ENCODE results near the gene BTF3. TPM values are rescaled to one million over a fixed set of nuclear protein-coding genes. Genes with fewer than 3 reads are reported as not detected.
"Not testable (repeated sequence)": the region's sequence is repeated elsewhere in the genome, so short reads cannot be mapped to it uniquely, and the experiment has no call there.

BTF3 gene
- total RNA-seq, 2 donors from 2014 or later: 147 to 346 TPM

DNA sequence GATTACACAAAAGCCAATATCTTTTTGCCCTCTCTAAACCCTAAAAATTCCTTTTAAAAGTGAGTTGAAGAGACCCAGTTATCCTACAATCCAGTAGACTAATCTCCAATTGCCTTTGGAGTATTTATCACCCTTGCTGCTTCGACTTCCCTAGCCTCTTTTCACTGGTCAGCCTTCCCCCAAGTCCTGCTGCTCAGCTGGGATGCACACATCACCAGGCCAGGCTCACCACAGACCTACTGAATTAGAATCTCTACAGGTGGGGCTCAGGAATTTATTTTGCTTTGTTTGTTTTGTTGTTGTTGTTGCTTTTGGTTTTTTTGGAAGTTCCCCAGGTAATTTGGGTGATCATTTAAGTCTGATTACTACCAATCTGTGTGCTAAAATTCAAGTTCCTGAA, 38.1 kb upstream of the BTF3 start:
- no peaks in the 10 kb centered on the region for H3K36me3 ChIP-seq (replicated peaks in 1 of 2; ENCODE audit: insufficient read depth in 1 of 2, low read depth in 2 of 2)
- DNase-seq: no peak
- H3K27me3 ChIP-seq: no peaks in the 10 kb centered on the region
- intact Hi-C loops (cut with DNase I): no loop called here
- no peak overlapping the region for H3K27ac ChIP-seq
- TF ChIP-seq, protein P1, sequence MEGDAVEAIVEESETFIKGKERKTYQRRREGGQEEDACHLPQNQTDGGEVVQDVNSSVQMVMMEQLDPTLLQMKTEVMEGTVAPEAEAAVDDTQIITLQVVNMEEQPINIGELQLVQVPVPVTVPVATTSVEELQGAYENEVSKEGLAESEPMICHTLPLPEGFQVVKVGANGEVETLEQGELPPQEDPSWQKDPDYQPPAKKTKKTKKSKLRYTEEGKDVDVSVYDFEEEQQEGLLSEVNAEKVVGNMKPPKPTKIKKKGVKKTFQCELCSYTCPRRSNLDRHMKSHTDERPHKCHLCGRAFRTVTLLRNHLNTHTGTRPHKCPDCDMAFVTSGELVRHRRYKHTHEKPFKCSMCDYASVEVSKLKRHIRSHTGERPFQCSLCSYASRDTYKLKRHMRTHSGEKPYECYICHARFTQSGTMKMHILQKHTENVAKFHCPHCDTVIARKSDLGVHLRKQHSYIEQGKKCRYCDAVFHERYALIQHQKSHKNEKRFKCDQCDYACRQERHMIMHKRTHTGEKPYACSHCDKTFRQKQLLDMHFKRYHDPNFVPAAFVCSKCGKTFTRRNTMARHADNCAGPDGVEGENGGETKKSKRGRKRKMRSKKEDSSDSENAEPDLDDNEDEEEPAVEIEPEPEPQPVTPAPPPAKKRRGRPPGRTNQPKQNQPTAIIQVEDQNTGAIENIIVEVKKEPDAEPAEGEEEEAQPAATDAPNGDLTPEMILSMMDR (IDR thresholded peaks at IDR 0.05): no peak
- no peaks in the 10 kb centered on the region for H3K9me3 ChIP-seq
- H3K4me3 ChIP-seq: no peak overlapping the region
- ATAC-seq: no peak
- no peaks in the 10 kb centered on the region for H3K4me1 ChIP-seq
- 50 to 63% methylated on average over 1 of the region's 1 CpG for WGBS, 2 donors

DNA sequence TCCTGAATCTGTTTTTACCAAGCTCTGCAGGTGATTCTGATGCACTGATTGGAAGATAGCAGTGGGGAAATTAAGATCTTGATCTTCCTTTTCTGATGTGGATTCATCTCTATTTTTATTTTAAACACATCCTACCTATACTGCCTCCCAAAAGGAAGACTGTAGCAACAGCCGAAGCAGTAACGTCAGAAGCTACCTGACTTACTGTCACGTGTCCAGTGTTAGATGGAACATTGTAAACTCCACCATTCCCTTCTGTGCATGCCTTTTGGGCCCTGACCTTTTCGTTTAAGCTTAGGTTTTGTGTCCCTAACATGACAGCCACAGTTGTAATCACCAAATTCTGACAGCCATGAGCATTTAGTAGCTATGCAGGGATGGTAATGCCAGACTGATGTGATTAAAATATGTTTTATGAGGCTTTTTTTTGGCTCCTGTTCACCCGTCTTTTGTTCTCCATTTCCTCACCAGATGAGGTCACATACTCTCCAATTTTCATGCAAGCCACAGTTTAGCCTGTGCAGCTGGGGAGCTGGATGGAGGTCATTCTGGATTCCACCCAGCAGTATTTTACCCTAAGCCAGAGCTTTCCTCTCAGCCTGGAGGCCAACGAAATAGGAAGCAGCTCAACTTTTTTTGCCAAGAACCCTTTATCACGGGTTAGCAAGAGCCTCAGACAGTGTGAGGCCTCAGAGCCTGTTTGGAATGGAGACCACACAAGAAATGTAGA, 34.1 kb upstream of the BTF3 start:
- no peak overlapping the region for H3K4me3 ChIP-seq
- ATAC-seq: no peak
- TF ChIP-seq POLR2A (IDR thresholded peaks at IDR 0.05): no peak
- TF ChIP-seq, protein P1 (IDR thresholded peaks at IDR 0.05): no peak
- H3K36me3 ChIP-seq (replicated peaks in 1 of 2; ENCODE audit: insufficient read depth in 1 of 2, low read depth in 2 of 2): no peaks in the 10 kb centered on the region
- H3K27me3 ChIP-seq: no peaks in the 10 kb centered on the region
- 50 to 54% methylated on average over 7 of the region's 7 CpGs for WGBS, 2 donors
- intact Hi-C loops (cut with DNase I): no loop called here
- no peak for DNase-seq
- no peaks in the 10 kb centered on the region for H3K4me1 ChIP-seq
- no peaks in the 10 kb centered on the region for H3K9me3 ChIP-seq
- H3K27ac ChIP-seq: no peak overlapping the region

DNA sequence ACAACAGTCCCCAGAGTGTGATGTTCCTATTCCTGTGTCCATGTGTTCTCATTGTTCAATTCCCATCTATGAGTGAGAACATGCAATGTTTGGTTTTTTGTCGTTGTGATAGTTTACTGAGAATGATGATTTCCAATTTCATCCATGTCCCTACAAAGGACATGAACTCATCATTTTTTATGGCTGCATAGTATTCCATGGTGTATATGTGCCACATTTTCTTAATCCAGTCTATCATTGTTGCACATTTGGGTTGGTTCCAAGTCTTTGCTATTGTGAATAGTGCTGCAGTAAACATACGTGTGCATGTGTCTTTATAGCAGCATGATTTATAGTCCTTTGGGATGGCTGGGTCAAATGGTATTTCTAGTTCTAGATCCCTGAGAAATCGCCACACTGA, 29.6 kb upstream of the BTF3 start:
- H3K27ac ChIP-seq; H3K36me3 ChIP-seq (replicated peaks in 1 of 2; ENCODE audit: insufficient read depth in 1 of 2, low read depth in 2 of 2); H3K27me3 ChIP-seq; H3K4me1 ChIP-seq; intact Hi-C loops (cut with DNase I); DNase-seq; ATAC-seq; H3K9me3 ChIP-seq; H3K4me3 ChIP-seq: not testable (repeated sequence)
- WGBS, 2 donors: 60 to 72% methylated on average over 2 to 3 of the region's 3 CpGs

DNA sequence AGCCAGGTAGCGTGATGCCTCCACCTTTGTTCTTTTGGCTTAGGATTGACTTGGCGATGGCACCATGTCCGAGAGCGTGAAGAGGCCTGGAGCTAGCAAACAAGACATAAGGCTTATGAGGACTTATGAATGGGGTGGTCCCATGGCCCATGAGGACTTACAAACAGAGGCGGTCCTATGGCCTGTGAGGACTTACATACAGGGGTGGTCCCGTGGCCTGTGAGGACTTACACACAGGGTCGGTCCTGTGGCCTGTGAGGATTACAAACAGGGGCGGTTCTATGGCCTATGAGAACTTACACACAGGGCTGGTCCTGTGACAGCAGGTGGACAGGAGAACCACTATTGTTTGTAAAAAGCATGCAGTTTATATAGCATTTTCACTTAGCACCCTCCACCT, 28.4 kb upstream of the BTF3 start:
- Histone ChIP-seq H3K27me3 (no peaks in the 10 kb centered on the region), H3K27ac (no peak overlapping the region), H3K4me1 (no peaks in the 10 kb centered on the region), H3K36me3 (replicated peaks in 1 of 2; ENCODE audit: insufficient read depth in 1 of 2, low read depth in 2 of 2) (no peaks in the 10 kb centered on the region), H3K9me3 (no peaks in the 10 kb centered on the region), H3K4me3 (no peak overlapping the region)
- TF ChIP-seq, protein P1 (IDR thresholded peaks at IDR 0.05): no peak
- TF ChIP-seq POLR2A (IDR thresholded peaks at IDR 0.05): no peak
- intact Hi-C loops (cut with DNase I): no loop called here
- no peak for ATAC-seq
- 92 to 97% methylated on average over 8 of the region's 8 CpGs for WGBS, 2 donors
- no peak for DNase-seq

DNA sequence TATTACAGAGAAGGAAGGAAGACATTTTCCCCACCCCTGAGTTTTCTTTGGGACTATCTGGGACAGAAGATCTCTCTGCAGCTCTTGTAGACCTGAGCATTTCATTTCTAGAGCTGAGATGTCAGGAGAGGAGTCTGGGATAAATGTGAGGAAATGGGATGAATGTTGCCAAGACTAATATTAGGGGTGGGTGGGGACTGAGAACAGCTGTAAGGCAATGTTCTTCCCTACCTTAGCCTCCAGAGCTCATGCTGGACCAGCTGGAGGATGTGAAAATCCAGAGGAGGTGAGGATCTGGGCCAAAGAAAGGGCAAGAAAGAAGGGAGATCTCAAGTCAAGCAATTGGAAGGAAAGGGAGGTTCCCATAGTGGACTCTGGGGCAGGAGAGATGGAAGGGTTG, 26.6 kb upstream of the BTF3 start:
- H3K36me3 ChIP-seq (replicated peaks in 1 of 2; ENCODE audit: insufficient read depth in 1 of 2, low read depth in 2 of 2): no peaks in the 10 kb centered on the region
- no peaks in the 10 kb centered on the region for H3K27me3 ChIP-seq
- no peaks in the 10 kb centered on the region for H3K9me3 ChIP-seq
- no peak overlapping the region for H3K27ac ChIP-seq
- no peaks in the 10 kb centered on the region for H3K4me1 ChIP-seq
- TF ChIP-seq, protein P1 (IDR thresholded peaks at IDR 0.05): no peak
- no peak for TF ChIP-seq POLR2A (IDR thresholded peaks at IDR 0.05)
- H3K4me3 ChIP-seq: no peak overlapping the region
- ATAC-seq (no peak), DNase-seq (no peak)
- intact Hi-C loops (cut with DNase I): no loop called here

Data from body of pancreas (tissue), 4 donors.